Endothelial cell of umbilical vein (primary cell): ENCODE results near the gene MAT1A. TPM values are rescaled to one million over a fixed set of nuclear protein-coding genes. Genes with fewer than 3 reads are reported as not detected.

Source experiments
- BruUV-seq: library from RNA; stranded (reverse); fragments of 400-500 nt; replicated peaks from 2 replicates; lab custom pipeline; 2021; lab: Mats Ljungman, UMichigan
- CTCF ChIA-PET: fragments of 300-600, 350-600 bp; sonication (Branson Sonifier 250); formaldehyde crosslinking; loops from one replicate; lab custom pipeline; 2021; ENCODE audit warnings: antibody characterized with exemption, inconsistent platforms; lab: Charles Lee
- POLR2A ChIA-PET: fragments of 300-600, 350-600 bp; sonication (Branson Sonifier 250); formaldehyde crosslinking; loops from one replicate; lab custom pipeline; 2021; ENCODE audit warnings: antibody characterized with exemption, inconsistent platforms; lab: Charles Lee
- DNase-seq: peaks from one replicate; pipeline ENCODE4 v3.0.0-alpha.2; 2011; ENCODE audit warnings: low read depth, low spot score
- FAIRE-seq: peaks from 2 replicates; lab custom pipeline; 2011; peaks lifted over from hg19 to GRCh38; lab: Jason Lieb, UNC
- H2AFZ ChIP-seq: 2 replicates; pipeline ENCODE4 v1.6.0; 2012; ENCODE audit warnings: low read depth, low read length, control low read depth, inconsistent platforms
- H3K27ac ChIP-seq: 2 replicates; pipeline ENCODE4 v1.5.1; 2011; ENCODE audit warnings: low read depth, mild to moderate bottlenecking, control low read depth, low read length, moderate library complexity; ENCODE audit not compliant: insufficient read depth
- H3K27me3 ChIP-seq, 2 experiments: 2 replicates each; pipeline versions ENCODE4 v1.6.0 to v1.6.1; 2011; ENCODE audit warnings: low read length in 2 of 2, mixed read lengths in 1 of 2; ENCODE audit not compliant: control insufficient read depth in 2 of 2, insufficient read depth in 2 of 2
- H3K36me3 ChIP-seq, 2 experiments: 2 replicates in 1 of 2; 3 replicates in 1 of 2; pipeline ENCODE4 v1.5.1; 2011; ENCODE audit warnings: low read length in 2 of 2, mild to moderate bottlenecking in 1 of 2, moderate library complexity in 1 of 2; ENCODE audit not compliant: control insufficient read depth in 2 of 2, insufficient read depth in 2 of 2; ENCODE audit errors: extremely low read depth in 1 of 2
- H3K4me1 ChIP-seq: 3 replicates; pipeline ENCODE4 v1.5.1; 2011; ENCODE audit warnings: mild to moderate bottlenecking, low read length; ENCODE audit not compliant: control insufficient read depth, insufficient read depth; ENCODE audit errors: extremely low read depth
- H3K4me2 ChIP-seq: 2 replicates; pipeline ENCODE4 v1.6.1; 2011; ENCODE audit warnings: low read length, control low read depth, mixed read lengths; ENCODE audit not compliant: insufficient read depth
- H3K4me3 ChIP-seq, 3 experiments: fragments of 200-600 bp in 1 of 3; sonication (generic), shearing (Covaris generic) in 1 of 3; replicated peaks in 1 of 3; 2 replicates each; pipeline ENCODE4 v1.5.1; 2011 to 2016; ENCODE audit warnings: control low read depth in 3 of 3, low read length in 3 of 3, mild to moderate bottlenecking in 2 of 3, inconsistent platforms in 1 of 3, low read depth in 1 of 3, moderate library complexity in 1 of 3; ENCODE audit not compliant: insufficient read depth in 1 of 3
- H3K79me2 ChIP-seq: 2 replicates; pipeline ENCODE4 v1.6.0; 2012; ENCODE audit warnings: low read length, inconsistent platforms; ENCODE audit not compliant: control insufficient read depth, insufficient read depth
- H3K9ac ChIP-seq: replicated peaks from 2 replicates; pipeline ENCODE3; 2011; ENCODE audit warnings: low read length, control low read depth; ENCODE audit not compliant: insufficient read depth; ENCODE audit errors: extremely low read depth
- H3K9me1 ChIP-seq: replicated peaks from 3 replicates; pipeline ENCODE4 v1.6.0; 2011; ENCODE audit warnings: mild to moderate bottlenecking, low read length; ENCODE audit not compliant: control insufficient read depth, insufficient read depth; ENCODE audit errors: extremely low read depth
- H3K9me3 ChIP-seq: replicated peaks from 2 replicates; pipeline ENCODE4 v1.5.1; 2012; ENCODE audit warnings: low read length, inconsistent platforms; ENCODE audit not compliant: control insufficient read depth, insufficient read depth
- H4K20me1 ChIP-seq: replicated peaks from 2 replicates; pipeline ENCODE3; 2011; ENCODE audit warnings: mild to moderate bottlenecking, low read length; ENCODE audit not compliant: control insufficient read depth, insufficient read depth; ENCODE audit errors: extremely low read depth
- EZH2 ChIP-seq: IDR thresholded peaks from 2 replicates; pipeline ENCODE4 v1.6.1; 2012; ENCODE audit warnings: borderline replicate concordance, low read depth, mild to moderate bottlenecking, moderate library complexity, low read length, inconsistent platforms; ENCODE audit not compliant: severe bottlenecking
- FOS ChIP-seq: IDR thresholded peaks from 2 replicates; pipeline ENCODE4 v1.6.1; 2011; ENCODE audit warnings: mild to moderate bottlenecking, low read length, moderate library complexity, borderline replicate concordance; ENCODE audit not compliant: insufficient read depth
- GATA2 ChIP-seq: IDR thresholded peaks from 2 replicates; pipeline ENCODE4 v1.7.0; 2011; ENCODE audit warnings: low read depth, mild to moderate bottlenecking, moderate library complexity, mixed read lengths, low read length; ENCODE audit not compliant: insufficient read length, insufficient read depth
- JUN ChIP-seq: IDR thresholded peaks from 2 replicates; pipeline ENCODE4 v1.6.1; 2011; ENCODE audit warnings: borderline replicate concordance, low read depth; ENCODE audit not compliant: insufficient read length, insufficient read depth
- MAX ChIP-seq: IDR thresholded peaks from 2 replicates; pipeline ENCODE4 v1.6.1; 2011; ENCODE audit not compliant: insufficient read depth, insufficient read length
- MYC ChIP-seq: IDR thresholded peaks from one replicate; pipeline ENCODE4 v1.6.1; 2011; ENCODE audit warnings: mild to moderate bottlenecking, low read depth, low read length
- dilution Hi-C: fragments of 300-500 bp; cut with MboI; formaldehyde crosslinking; loops from one replicate; pipeline ENCODE4 v1.15.0; 2019; ENCODE audit warnings: low sequenced_read_pairs; ENCODE audit not compliant: extremely low pct_ligation_motif_present
- intact Hi-C: fragments of 100-400 bp; cut with micrococcal nuclease; formaldehyde crosslinking; loops from one replicate; pipeline ENCODE4 v1.10.0; 2022
- polyA plus RNA-seq, 4 experiments: library from polyadenylated mRNA; depleted of rRNA in 3 of 4; stranded (reverse) in 3 of 4; unstranded in 1 of 4; fragments of >200 nt; gene quantifications; 2 replicates each; pipeline versions ENCODE4 v1.2.1 to v1.2.3, GENCODE V29; 2011 to 2012; ENCODE audit warnings: missing spikeins in 1 of 4
- total RNA-seq: library from RNA; stranded (reverse); gene quantifications from 2 replicates; pipeline ENCODE4 v1.2.3, GENCODE V29; 2021
- TF ChIP-seq, protein P1 (sequence below), 2 donors: IDR thresholded peaks; 1 replicate in 1 of 2; 2 replicates in 1 of 2; pipeline ENCODE4 v1.5.1; 2011; ENCODE audit warnings: low read length in 2 of 2, mild to moderate bottlenecking in 2 of 2, moderate library complexity in 2 of 2, control low read depth in 1 of 2, inconsistent platforms in 1 of 2, low read depth in 1 of 2; ENCODE audit not compliant: insufficient read depth in 1 of 2; ENCODE audit errors: extremely low read depth in 1 of 2

The MAT1A gene
- total and polyA plus RNA-seq, 2 donors (not counting 3 experiments of a cell fraction or from before 2014, with no cell fraction given), result not detected

DNA sequence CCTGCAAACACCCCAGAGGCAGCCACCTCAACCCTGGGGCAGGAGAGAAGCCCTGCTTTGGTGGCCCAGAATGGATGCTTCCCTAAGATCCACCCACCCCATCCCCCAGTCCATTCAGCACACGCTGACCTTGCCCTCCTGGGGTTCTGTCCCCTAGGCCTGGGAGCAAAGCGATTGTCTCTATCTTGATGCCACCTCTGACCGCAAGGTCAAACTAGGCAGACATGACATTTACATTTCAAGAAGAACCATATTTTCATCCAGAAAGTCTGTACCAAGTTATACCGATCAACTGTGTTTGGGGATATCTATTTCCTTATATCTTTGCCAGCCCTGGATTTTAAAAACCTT is 23.0 kb downstream of the MAT1A start:
- TF ChIP-seq JUN, result no peak
- no peak for TF ChIP-seq FOS
- no peak for TF ChIP-seq MAX
- no peak for TF ChIP-seq GATA2
- TF ChIP-seq, protein P1, sequence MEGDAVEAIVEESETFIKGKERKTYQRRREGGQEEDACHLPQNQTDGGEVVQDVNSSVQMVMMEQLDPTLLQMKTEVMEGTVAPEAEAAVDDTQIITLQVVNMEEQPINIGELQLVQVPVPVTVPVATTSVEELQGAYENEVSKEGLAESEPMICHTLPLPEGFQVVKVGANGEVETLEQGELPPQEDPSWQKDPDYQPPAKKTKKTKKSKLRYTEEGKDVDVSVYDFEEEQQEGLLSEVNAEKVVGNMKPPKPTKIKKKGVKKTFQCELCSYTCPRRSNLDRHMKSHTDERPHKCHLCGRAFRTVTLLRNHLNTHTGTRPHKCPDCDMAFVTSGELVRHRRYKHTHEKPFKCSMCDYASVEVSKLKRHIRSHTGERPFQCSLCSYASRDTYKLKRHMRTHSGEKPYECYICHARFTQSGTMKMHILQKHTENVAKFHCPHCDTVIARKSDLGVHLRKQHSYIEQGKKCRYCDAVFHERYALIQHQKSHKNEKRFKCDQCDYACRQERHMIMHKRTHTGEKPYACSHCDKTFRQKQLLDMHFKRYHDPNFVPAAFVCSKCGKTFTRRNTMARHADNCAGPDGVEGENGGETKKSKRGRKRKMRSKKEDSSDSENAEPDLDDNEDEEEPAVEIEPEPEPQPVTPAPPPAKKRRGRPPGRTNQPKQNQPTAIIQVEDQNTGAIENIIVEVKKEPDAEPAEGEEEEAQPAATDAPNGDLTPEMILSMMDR (IDR thresholded peaks at IDR 0.05; ENCODE audit: extremely low read depth in 1 of 2, insufficient read depth in 1 of 2, low read depth in 1 of 2, low read length in 2 of 2), result no peak
- TF ChIP-seq MYC, result no peak
- TF ChIP-seq EZH2, result no peak
- Histone ChIP-seq H3K79me2 (no peaks in the 10 kb centered on the region), H3K9ac (no peak overlapping the region), H3K27me3 (no peaks in the 10 kb centered on the region), H3K9me1 (no peaks in the 10 kb centered on the region), H3K4me3 (no peak overlapping the region), H3K9me3 (no peaks in the 10 kb centered on the region), H3K36me3 (no peaks in the 10 kb centered on the region), H2AFZ (no peak overlapping the region), H3K4me2 (no peak overlapping the region), H3K27ac (no peak overlapping the region), H3K4me1 (no peaks in the 10 kb centered on the region), H4K20me1 (no peaks in the 10 kb centered on the region)
- POLR2A ChIA-PET, result no interaction called here
- dilution Hi-C loops (no loop called here), intact Hi-C loops (no loop called here)
- no TSS peak for BruUV-seq
- DNase-seq, result no peak
- CTCF ChIA-PET, result no interaction called here
- FAIRE-seq, result no peak
